Activated T-cell treated with anti-CD3 and anti-CD28 coated beads, Interleukin-2, amount 50 U/mL, for 24 hours (primary cell): ENCODE results near the gene ATCAY.
A peak's percentile ranks its signal among the peaks of the same experiment; 100 is the strongest.
"Not testable (repeated sequence)": the region's sequence is repeated elsewhere in the genome, so short reads cannot be mapped to it uniquely, and the experiment has no call there.

Source experiments
- DNase-seq: peaks from one replicate; pipeline ENCODE4 v3.0.0-alpha.2; 2020
- H3K27ac Mint-ChIP-seq: 2 replicates; pipeline ENCODE4 v1.8.0; 2020; ENCODE audit warnings: mild to moderate bottlenecking, mixed read lengths
- H3K27me3 Mint-ChIP-seq: 2 replicates; pipeline ENCODE4 v1.8.0; 2020; ENCODE audit warnings: mixed read lengths
- H3K36me3 Mint-ChIP-seq: 2 replicates; pipeline ENCODE4 v1.8.0; 2020; ENCODE audit warnings: low read depth, mixed read lengths
- H3K4me1 Mint-ChIP-seq: 2 replicates; pipeline ENCODE4 v1.8.0; 2020; ENCODE audit warnings: low read depth, mixed read lengths
- H3K4me3 Mint-ChIP-seq: 2 replicates; pipeline ENCODE4 v1.8.0; 2020; ENCODE audit warnings: mild to moderate bottlenecking, moderate library complexity, mixed read lengths
- H3K9me3 Mint-ChIP-seq: 2 replicates; pipeline ENCODE4 v1.8.0; 2020; ENCODE audit warnings: mixed read lengths

ATCAY gene

DNA sequence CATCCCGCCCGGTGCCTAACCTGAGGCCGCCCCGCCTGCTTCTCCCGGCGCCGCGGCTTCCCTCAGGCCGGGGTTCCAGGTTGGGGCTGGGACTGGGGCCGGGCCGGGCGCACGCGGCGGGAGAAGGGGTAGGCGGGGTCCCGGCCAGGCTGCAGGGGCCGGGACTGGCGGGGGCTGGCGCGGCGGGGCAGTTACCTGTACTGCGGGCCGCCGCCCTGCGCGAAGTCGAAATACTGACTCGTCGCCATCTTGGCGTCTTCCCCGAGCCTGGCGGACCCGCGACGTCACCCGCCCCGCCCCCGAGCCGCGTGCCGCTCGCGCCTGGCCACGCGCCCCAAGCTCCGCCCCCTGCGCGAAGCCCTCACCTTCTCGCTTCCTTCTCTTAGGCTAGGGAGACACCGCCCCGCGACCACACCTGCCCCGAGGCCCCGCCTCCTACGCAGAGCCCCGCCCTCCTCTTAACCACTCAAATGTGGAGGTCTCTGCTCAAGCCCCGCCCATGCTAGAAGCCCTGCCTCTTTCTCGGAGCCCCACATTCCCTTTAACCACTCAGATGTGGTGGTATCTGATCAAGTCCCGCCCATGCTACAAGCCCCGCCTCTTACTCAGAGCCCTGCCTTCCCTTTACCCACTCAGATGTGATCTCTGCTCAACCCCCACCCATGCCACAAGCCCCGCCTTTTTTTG, 11.6 kb upstream of the ATCAY start, which contains the start of gene ZFR2:
TSS of gene ZFR2 (minus strand) at position 269 of the 687 bp plus-strand sequence. CDS start at position 248, 21 bp downstream.
- peaks cover 6% of the 10 kb centered on the region for H3K9me3 Mint-ChIP-seq
- H3K4me3 Mint-ChIP-seq = peak within 1 kb of the TSS; percentile 9
- H3K27ac Mint-ChIP-seq = no peak within 1 kb of the TSS
- peaks cover 46% of the 10 kb centered on the region for H3K27me3 Mint-ChIP-seq
- H3K36me3 Mint-ChIP-seq = no peaks in the 10 kb centered on the region
- H3K4me1 Mint-ChIP-seq = peaks cover 10% of the 10 kb centered on the region
- DNase-seq = peak; percentile 52

DNA sequence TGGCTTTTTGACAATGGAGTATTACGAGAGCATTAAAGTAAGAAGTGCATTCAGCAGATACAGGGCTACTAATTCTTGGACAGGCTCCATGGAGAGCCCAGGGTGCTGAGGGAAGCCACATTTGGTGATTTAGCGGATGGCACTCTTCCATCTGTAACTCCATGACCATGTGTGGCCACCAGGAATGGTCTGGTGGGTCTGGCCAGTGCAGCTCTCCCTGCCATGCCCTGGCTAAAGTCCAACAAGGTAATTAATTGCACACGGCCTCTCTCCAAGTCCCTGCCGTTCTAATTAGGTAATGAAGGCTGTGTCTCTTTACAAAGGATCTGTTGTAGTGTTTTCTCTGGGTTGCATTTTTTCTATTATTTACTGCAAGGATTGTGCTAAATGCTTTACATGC, 7.3 kb upstream of the ATCAY start:
- peaks cover 9% of the 10 kb centered on the region for H3K4me1 Mint-ChIP-seq
- DNase-seq = no peak
- H3K27ac Mint-ChIP-seq = no peak overlapping the region
- H3K4me3 Mint-ChIP-seq = no peak overlapping the region
- H3K9me3 Mint-ChIP-seq = peaks cover 6% of the 10 kb centered on the region
- peaks cover 52% of the 10 kb centered on the region for H3K27me3 Mint-ChIP-seq
- H3K36me3 Mint-ChIP-seq = no peaks in the 10 kb centered on the region

DNA sequence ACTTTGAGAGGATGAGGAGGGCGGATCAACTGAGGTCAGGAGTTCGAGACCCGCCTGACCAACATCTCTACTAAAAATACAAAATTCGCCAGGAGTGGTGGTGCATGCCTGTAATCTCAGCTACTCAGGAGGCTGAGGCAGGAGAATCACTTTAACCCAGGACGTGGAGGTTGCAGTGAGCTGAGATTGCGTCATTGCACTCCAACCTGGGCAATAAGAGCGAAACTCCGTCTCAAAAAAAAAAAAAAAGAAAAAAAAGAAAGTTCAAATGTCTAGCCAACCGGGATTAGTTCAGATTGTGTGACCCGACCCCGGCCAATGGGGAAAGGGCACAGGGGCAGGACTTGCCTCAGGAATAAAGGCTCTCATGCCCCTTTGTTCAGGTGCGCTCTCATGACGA, 5.8 kb upstream of the ATCAY start:
- H3K27me3 Mint-ChIP-seq = peaks cover 51% of the 10 kb centered on the region
- H3K27ac Mint-ChIP-seq = not testable (repeated sequence)

DNA sequence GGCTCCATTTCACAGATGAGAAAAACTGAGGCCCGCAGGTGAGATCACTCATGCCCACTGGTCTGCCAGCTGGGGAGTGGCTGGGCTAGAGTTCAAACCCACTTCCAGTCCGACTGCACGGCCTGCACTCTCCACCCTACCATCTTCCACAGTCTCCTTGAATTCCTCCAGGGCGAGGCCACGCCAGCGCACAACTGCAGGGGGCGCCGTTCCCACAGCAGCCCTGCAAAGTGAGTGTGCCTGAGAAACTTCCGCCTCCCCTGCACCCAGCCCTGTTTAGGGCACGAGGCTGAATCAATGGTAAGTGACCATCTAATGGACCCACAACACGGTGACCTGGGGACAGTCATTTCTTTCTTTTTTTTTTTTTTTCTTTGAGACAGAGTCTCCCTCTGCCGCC, 829 bp upstream of the ATCAY start:
- Mint-ChIP-seq H3K4me1 (peaks cover 13% of the 10 kb centered on the region), H3K4me3 (no peak overlapping the region), H3K27me3 (peaks cover 75% of the 10 kb centered on the region), H3K27ac (no peak overlapping the region), H3K9me3 (no peaks in the 10 kb centered on the region), H3K36me3 (no peaks in the 10 kb centered on the region)
- DNase-seq = no peak

More for the DNA sequence above, 5.8 kb upstream of the ATCAY start:
- H3K36me3 Mint-ChIP-seq, H3K4me1 Mint-ChIP-seq, DNase-seq, H3K4me3 Mint-ChIP-seq, H3K9me3 Mint-ChIP-seq: not testable (repeated sequence)

DNA sequence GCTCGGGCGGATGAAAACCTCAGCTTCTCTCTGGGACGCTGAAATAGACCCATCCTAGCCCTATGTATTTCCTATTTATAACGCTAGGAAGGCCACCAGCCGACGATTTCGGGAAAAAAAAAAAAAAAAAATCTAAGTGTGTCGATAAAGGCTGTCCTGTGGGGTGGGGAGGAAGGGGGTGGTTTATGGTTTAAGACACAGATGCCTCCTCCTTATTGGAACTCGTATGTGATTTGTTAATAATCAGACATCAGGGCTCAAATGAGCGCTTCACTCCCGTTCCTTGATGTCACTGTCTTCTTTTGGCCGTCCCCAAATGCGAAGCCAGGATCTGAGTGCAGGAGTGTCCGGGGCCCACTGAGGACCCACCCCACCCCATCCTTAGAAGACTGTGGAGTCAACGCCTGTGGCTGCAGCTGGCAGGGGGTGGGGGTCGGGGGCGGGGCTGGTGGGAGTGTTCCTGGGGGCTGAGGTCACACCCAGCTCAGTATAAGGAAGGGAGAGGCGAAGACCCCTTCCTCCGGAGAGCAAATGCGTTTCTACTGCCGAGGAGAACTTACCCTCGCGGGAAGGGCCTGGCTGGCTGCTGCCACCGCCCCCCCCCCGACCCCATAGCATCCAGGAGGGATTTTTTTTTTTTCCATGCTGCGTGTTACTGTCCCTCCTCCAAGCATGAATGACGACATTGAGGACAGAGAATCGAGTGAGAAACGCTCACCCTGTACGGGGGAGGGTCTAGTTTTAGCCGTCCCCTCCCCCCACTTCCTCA, 971 bp downstream of the ATCAY start:
- H3K27ac Mint-ChIP-seq = no peak overlapping the region
- peaks cover 62% of the 10 kb centered on the region for H3K27me3 Mint-ChIP-seq
- no peak for DNase-seq
- no peaks in the 10 kb centered on the region for H3K9me3 Mint-ChIP-seq
- peaks cover 13% of the 10 kb centered on the region for H3K4me1 Mint-ChIP-seq
- H3K4me3 Mint-ChIP-seq = no peak overlapping the region
- H3K36me3 Mint-ChIP-seq = no peaks in the 10 kb centered on the region

DNA sequence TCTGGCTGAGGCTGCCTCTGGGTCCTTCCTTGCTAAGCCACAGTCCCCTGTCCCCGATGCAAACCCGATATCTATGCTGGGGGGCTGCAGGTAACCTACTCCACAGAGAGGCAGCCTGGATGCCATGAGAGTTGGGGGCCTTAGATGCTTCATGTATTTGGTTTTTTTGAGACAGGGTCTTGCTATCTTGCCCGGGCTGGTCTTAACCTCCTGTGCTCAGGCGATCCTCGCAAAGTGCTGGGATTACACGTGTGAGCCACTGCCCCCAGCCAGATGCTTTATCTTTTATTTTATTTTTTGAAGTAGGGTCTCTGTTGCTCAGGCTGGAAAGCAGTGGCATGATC, 1.5 kb downstream of the ATCAY start:
- peaks cover 59% of the 10 kb centered on the region for H3K27me3 Mint-ChIP-seq
- H3K4me3 Mint-ChIP-seq = no peak overlapping the region

DNA sequence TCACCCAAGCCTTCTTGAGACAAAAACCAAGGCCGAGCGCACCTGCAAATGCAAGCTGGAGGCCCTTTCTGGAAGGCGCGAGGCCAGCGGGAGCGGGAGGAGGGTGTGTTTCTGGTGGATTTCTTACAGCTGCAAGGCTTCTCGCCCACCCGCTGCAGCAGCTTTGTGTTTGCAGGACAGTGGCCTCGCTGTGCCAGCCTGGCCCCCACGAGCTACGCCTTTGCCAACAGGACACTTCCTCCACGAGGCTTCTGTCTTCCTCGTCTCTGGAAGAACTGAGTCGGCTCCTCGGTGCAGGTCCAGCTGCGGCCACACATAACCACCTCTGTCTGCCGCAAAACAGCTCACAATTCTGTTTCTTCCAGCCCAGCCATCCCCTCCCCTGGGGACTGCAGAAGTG, 10.1 kb downstream of the ATCAY start:
- Mint-ChIP-seq H3K4me3 (no peak overlapping the region), H3K27me3 (no peaks in the 10 kb centered on the region), H3K9me3 (no peaks in the 10 kb centered on the region), H3K27ac (no peak overlapping the region), H3K36me3 (no peaks in the 10 kb centered on the region), H3K4me1 (no peaks in the 10 kb centered on the region)
- DNase-seq = no peak

More for the DNA sequence above, 1.5 kb downstream of the ATCAY start:
- Mint-ChIP-seq H3K27ac (no peak overlapping the region), H3K4me1 (peaks cover 13% of the 10 kb centered on the region), H3K9me3 (no peaks in the 10 kb centered on the region), H3K36me3 (no peaks in the 10 kb centered on the region)
- DNase-seq = no peak

DNA sequence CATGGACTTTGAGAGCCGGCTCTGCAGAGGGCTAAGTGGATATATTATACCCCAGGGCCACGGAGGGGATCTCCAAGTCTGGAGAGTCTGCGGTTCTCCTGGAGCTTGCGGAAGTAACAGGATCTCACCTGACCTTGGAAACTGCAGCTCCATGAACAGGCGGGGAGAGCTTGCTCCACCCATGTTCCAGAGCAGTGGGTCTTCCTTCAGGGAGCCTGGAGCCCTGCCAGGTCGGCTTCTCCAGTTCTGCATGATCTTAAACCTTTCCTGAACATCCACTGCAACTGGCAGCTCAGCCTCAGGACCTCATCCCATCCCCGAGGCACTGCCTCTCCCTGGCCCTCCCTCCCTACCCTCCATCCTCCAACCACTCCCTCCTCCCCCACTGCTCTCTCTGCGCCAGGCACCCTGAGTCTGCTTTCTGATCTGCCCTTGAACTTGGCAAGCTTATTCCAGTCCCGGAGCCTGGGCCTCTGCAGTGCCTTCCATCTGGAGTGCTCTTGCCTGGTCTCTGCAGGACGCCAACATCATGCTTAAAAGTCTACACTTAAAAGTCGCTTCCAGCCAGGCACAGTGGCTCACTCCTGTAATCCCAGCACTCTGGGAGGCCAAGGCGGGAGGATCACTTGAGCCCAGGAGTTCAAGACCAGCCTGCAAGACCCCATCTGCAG, 13.2 kb downstream of the ATCAY start:
- no peak for DNase-seq
- H3K9me3 Mint-ChIP-seq = no peaks in the 10 kb centered on the region
- peaks cover 4% of the 10 kb centered on the region for H3K4me1 Mint-ChIP-seq
- H3K4me3 Mint-ChIP-seq = no peak overlapping the region
- H3K27me3 Mint-ChIP-seq = no peaks in the 10 kb centered on the region
- H3K36me3 Mint-ChIP-seq = no peaks in the 10 kb centered on the region
- no peak overlapping the region for H3K27ac Mint-ChIP-seq

DNA sequence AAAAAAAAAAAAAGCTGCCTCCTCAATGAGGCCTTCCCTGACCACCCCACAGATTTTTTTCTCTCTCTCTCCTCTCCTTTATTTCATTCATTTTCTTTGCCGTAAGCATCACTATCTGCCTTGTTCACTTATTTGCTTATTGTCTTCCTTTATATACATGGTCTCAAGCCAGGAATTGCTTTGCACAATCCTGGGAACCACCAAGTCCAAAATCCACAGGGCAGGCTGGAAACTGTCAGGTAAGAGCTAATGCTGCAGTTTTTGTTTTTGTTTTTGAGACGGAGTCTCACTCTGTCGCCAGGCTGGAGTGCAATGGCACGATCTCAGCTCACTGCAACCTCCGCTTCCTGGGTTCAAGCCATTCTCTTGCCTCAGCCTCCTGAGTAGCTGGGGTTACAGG, 14.5 kb downstream of the ATCAY start:
- H3K9me3 Mint-ChIP-seq, H3K4me3 Mint-ChIP-seq, H3K27me3 Mint-ChIP-seq, H3K4me1 Mint-ChIP-seq, H3K36me3 Mint-ChIP-seq, DNase-seq, H3K27ac Mint-ChIP-seq: not testable (repeated sequence)

DNA sequence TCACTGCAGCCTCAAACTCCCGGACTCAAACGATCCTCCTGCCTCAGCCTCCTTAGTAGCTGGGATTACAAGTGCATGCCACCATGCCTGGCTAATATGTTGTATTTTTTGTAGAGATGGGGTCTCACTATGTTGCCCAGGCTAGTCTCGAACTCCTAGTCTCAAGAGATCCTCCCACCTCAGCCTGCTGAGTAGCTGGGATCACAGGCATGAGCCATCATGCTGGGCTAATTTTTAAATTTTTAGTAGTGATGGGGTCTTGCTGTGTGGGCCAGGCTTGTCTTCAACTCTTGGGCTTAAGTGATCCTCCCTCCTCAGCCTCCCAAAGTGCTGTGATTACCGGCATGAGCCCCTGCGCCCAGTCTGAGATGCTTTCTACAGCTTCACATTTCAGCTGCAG, 15.3 kb downstream of the ATCAY start:
- Mint-ChIP-seq H3K9me3 (peaks cover 3% of the 10 kb centered on the region), H3K27ac (no peak overlapping the region), H3K27me3 (no peaks in the 10 kb centered on the region), H3K4me3 (no peak overlapping the region), H3K36me3 (no peaks in the 10 kb centered on the region), H3K4me1 (peaks cover 4% of the 10 kb centered on the region)
- no peak for DNase-seq

DNA sequence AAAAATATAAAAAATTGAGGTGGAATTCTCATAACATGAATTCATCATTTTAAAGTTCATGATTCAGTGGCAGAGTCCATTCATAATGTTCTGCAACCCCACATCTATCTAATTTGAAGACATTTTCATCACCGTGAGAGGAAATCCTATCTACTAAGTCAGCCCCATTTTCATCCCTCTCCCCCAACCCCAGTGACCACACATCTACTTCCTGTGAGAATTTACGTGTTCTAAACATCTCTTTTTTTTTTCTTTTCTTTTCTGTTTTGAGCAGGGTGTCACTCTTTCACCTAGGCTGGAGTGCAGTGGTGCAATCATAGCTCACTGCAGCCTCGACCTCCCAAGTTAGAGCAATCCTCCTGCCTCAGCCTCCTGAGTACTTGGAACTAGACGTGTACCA, 17.5 kb downstream of the ATCAY start:
- Mint-ChIP-seq H3K4me3 (no peak overlapping the region), H3K27ac (no peak overlapping the region), H3K36me3 (no peaks in the 10 kb centered on the region), H3K4me1 (peaks cover 4% of the 10 kb centered on the region), H3K9me3 (peaks cover 3% of the 10 kb centered on the region), H3K27me3 (no peaks in the 10 kb centered on the region)
- no peak for DNase-seq

DNA sequence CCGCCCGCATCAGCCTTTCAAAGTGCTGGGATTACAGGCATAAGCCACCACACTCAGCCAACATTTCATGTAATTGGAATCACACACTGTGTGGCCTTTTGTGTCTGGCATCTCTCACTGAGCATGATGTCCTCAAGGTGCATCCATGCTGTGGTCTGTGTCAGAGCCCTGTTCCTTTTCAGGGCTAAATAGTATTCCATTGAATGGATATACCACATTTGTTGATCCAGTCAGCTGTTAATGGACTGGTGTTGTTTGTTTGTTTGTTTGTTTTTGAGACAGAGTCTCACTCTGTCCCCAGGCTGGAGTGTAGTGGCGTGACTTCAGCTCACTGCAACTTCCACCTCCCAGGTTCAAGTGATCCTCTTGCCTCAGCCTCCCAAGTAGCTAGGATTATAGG, 17.9 kb downstream of the ATCAY start:
- DNase-seq = no peak
- H3K27ac Mint-ChIP-seq = no peak overlapping the region
- H3K36me3 Mint-ChIP-seq = no peaks in the 10 kb centered on the region
- H3K27me3 Mint-ChIP-seq = no peaks in the 10 kb centered on the region
- no peak overlapping the region for H3K4me3 Mint-ChIP-seq
- H3K9me3 Mint-ChIP-seq = peaks cover 3% of the 10 kb centered on the region
- H3K4me1 Mint-ChIP-seq = peaks cover 4% of the 10 kb centered on the region

DNA sequence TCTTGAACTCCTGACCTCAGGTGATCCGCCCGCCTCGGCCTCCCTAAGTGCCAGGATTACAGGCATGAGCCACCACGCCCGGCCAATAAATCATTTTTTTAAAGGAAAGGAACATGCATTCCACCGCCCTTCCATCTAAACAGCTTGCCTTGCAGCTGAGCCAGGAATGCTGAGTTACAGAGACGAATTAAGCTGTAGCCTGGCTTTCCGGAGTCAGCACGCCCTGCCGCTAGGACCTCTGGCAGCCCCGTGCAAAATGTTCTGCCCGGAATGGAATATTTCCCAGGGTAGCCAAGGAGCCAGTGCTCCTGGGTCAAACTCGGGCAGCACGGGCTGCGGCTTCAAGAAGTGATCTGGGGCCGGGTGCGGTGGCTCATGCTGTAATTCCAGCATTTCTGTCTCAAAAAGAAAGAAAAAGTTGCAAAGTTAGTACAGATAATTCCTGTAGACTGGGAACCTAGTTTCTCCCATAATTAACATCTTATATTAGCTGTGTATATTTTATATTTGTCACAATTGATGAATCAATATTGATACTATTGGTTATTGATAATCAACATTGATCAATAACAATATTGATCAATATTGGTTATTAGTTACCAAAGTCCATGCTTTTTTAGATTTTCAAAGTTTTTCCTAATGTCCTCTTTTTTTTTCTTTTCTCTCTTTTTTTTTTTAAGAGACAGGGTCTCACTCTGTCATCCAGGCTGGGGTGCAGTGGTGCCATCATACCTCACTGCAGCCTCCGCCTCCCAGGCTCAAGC, 19.2 kb downstream of the ATCAY start:
- no peaks in the 10 kb centered on the region for H3K27me3 Mint-ChIP-seq
- no peak overlapping the region for H3K27ac Mint-ChIP-seq
- no peaks in the 10 kb centered on the region for H3K36me3 Mint-ChIP-seq

DNA sequence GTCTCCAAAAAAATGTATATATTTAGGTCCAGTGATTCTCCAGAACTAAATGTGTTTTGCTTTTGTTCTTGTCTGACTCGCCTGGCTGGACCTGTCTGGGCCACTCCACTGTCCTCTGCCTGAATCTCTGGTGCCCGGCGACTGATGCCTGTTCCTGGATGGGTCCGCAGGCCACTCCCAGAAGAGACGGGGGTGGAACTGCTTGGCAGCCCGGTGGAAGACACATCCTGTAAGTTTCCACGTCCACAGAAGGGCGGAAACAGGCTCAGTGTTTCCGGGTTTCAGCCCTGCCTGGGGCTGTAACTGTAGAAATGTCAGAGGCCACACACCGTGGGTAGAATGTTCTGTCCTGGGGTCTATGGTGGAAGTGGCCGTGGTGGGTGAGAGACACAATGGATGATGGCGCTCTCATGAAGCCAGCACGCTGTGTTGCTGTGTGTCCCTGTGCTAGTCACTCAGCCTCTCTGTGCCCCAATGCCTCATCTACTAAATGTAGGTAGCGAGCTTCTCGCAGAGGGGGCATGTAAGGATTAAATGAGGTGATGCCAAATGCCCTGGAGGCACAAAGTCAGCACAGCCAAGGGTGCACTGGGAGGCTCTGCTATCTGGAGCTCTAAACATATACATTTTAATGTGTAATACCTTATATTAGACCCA, 22.0 kb downstream of the ATCAY start:
- no peak for DNase-seq
- Mint-ChIP-seq H3K27ac (no peak overlapping the region), H3K36me3 (no peaks in the 10 kb centered on the region), H3K27me3 (no peaks in the 10 kb centered on the region), H3K4me1 (peaks cover 4% of the 10 kb centered on the region), H3K9me3 (peaks cover 3% of the 10 kb centered on the region), H3K4me3 (no peak overlapping the region)

More for the DNA sequence above, 19.2 kb downstream of the ATCAY start:
- Mint-ChIP-seq H3K9me3 (peaks cover 3% of the 10 kb centered on the region), H3K4me1 (peaks cover 4% of the 10 kb centered on the region), H3K4me3 (no peak overlapping the region)
- no peak for DNase-seq
